Measurements from ENCODE around the gene PRSS3.
"Not testable (repeated sequence)": the region's sequence is repeated elsewhere in the genome, so short reads cannot be mapped to it uniquely, and the experiment has no call there.

Gene PRSS3

GRCh38 chr9:33818847-33819500 lies 23.6 kb downstream of the PRSS3 start:
- no peak for FAIRE-seq

GRCh38 chr9:33820231-33820745 lies 24.9 kb downstream of the PRSS3 start:
- FAIRE-seq = no peak

DNA sequence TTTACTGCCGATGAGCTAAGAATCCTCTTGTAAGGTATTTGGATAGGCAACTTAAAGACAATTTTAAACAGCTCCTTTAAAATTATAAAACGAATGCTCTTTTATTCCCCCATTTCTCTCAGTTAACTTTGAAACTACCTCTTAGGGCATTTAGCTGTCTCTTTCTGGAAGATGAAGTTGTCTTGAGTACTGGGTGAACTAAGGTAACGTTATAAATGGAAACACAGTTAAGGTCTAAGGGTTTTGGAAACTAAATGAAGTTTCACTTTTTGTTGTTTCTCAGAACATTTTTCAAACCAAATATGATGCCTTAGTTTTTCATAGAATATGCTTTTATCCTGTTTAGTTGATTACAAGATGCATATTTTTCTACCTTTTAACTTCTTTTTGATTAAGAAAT lies 28.4 kb downstream of the PRSS3 start:
- FAIRE-seq = no peak

DNA sequence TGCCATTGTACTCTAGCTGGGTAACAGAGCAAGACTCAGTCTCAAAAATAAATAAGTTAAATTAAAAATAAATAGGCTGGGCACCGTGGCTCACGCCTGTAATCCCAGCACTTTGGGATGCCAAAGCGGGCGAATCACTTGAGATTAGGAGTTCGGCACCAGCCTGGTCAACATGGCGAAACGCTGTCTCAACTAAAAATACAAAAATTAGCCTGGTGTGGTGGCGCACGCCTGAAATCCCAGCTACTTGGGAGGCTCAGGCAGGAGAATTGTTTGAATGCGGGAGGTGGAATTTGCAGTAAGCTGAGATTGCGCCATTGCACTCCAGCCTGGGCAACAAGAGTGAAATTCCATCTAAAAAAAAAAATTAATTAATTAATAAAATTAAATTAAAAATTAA lies 31.9 kb downstream of the PRSS3 start:
- not testable (repeated sequence) for FAIRE-seq

- FAIRE-seq = not testable (repeated sequence)
Observed at GRCh38 chr9:33829641-33830230, 34.4 kb downstream of the PRSS3 start.

DNA sequence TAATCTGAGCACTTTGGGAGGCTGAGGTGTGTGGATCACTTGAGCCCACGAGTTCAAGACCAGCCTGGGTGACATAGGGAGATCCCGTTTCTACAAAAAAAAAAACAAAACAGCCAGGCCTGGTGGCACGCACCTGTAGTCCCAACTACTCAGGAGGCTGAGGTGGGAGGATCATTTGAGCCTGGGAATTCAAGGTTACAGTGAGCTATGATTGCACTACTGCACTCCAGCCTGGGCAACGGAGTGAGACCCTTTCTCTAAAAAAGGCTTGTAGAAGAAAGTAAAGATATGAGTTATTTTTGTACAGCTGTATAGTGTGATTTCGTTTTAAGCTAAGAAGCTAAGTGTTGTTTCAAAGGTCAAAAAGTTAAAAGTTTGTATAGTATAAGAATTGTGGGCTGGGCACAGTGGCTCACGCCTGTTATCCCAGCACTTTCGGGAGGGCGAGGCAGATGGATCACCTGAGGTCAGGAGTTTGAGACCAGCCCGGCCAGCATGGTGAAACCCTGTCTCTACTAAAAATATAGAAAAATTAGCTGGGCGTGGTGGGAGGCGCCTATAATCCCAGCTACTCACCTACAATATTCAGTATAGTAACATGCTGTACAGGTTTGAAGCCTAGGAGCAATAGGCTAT lies 40.4 kb downstream of the PRSS3 start:
- FAIRE-seq = no peak

GRCh38 chr9:33836261-33836660 lies 40.9 kb downstream of the PRSS3 start:
- FAIRE-seq = not testable (repeated sequence)

GRCh38 chr9:33837138-33837537 lies 41.8 kb downstream of the PRSS3 start:
- FAIRE-seq = no peak

- FAIRE-seq = no peak
Observed at GRCh38 chr9:33840381-33840780, 45.0 kb downstream of the PRSS3 start.

- no peak for FAIRE-seq
Observed at GRCh38 chr9:33843312-33843961, 48.1 kb downstream of the PRSS3 start.

GRCh38 chr9:33846231-33846630 lies 50.9 kb downstream of the PRSS3 start:
- FAIRE-seq = no peak

- not testable (repeated sequence) for FAIRE-seq
Observed at GRCh38 chr9:33847894-33848205, 52.5 kb downstream of the PRSS3 start.
